GM19035 (cell line): Measurements from ENCODE around the gene PCIF1.
"Not testable (repeated sequence)": the region's sequence is repeated elsewhere in the genome, so short reads cannot be mapped to it uniquely, and the experiment has no call there.

Experiments
- ATAC-seq: cut with Tn5 transposase; IDR thresholded peaks from one replicate; pipeline ENCODE4 v1.9.1; 2021; ENCODE audit not compliant: unreplicated experiment

Gene PCIF1

DNA sequence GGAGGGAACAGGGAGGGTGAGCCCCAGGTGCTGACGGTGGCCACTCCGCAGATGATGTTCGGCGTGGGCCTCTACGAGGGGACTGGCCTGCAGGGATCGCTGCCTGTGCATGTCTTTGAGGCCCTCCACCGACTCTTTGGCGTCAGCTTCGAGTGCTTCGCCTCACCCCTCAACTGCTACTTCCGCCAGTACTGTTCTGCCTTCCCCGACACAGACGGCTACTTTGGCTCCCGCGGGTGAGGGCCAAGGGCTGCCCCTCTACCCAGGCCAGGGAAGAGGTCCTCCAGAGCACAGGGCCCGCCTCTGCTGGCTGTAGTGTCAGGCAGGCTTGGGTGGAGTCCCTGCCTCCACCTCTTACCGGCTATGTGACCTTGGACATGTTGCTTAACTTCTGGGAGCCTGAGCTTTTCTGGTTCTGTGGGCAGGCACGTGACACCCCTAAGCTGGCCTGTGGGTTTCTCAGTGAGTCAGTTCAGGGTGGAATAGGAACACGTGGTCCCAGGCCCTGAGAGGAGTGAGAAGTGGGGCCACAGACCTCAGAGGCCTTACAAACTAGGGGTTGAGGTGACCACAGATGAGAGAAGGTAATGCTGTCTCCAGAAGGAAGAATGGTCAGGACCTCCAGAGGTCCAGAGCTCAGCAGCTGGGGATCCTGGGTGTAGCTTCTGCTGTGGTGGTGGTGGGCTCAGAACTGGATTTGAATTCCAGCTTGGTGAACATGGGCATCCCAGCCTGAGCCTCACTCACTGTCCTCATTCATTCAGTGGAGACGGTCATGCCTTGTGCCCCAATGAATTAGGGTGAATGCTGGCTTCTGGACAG is 11.9 kb downstream of the PCIF1 start:
- no peak for ATAC-seq

DNA sequence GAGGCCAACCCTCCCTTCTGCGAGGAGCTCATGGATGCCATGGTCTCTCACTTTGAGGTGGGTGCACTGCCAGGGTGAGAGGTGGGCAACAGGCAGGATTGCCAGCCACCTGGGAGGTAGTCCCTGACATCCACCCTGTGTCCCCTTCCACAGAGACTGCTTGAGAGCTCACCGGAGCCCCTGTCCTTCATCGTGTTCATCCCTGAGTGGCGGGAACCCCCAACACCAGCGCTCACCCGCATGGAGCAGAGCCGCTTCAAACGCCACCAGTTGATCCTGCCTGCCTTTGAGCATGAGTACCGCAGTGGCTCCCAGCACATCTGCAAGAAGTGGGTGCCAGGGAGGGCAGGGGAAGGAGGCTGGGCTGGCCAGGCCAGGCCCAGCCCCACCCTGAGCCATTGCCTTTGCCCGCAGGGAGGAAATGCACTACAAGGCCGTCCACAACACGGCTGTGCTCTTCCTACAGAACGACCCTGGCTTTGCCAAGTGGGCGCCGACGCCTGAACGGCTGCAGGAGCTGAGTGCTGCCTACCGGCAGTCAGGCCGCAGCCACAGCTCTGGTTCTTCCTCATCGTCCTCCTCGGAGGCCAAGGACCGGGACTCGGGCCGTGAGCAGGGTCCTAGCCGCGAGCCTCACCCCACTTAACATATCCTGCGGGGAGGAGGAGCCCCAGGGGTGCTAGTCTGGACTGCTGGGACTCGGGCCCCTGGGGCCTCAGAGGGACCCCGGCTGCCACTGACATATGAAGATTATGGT is 12.8 kb downstream of the PCIF1 start:
- no peak for ATAC-seq

DNA sequence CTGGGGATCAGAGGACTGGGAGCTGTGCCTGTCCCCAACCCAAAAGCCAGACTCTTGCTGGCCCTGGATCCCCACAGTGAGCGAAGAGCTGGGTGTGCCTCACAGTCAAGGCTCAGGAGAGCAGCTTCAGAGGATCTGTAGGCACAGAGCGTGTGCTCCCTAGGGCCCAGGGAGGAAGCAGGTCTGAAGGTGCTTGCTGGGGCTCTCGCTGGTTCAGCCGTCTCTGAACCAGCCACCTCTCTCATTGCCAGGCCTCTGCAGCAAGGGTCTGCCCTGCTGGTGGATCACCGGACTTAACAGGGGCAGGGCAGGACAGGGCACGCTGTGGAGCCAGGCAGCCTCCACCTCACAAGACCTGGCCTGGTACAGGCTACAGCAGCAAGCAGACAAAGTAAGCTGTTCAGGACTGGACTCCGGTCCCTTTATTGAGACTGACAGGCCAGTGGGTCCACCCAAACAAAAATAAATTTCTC is 13.8 kb downstream of the PCIF1 start:
- no peak for ATAC-seq

DNA sequence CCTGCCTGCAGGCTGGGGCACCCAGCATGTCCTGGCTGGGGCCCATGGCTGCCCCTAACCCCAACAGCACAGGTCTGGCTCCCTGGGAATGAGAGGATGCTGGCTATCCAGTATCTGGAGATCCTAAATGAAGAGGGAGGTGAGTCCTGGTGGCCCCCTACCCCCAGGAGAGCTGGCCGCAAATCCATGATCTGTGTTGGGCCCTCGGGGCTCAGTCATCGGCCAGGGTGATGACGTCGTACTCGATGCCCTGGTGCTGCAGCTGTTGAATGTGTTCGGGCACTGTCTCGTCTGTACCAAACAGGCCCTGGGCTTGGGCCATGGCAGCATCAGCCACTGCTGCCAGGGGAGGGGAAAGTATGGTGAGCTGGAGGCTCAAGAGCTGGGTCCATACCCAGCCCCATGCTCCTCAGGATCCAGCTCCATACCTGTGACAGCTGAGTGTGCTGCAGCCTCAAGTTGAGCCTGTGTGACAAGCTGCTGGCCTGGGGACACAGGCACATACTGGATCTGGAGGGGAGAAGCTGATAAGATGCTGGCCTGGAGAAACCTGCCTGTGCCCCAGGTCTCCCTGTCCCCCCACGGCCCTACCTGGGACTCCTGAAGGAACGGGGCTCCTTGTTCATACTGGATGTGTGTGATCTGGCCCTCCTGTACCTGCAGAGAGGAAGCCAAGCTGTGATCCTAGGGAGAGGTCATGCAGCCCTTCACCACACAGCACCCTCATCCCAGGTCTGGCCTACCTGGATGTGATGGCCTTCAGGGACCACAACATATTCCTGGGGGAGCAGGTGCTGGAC is 14.5 kb downstream of the PCIF1 start:
- ATAC-seq: no peak

DNA sequence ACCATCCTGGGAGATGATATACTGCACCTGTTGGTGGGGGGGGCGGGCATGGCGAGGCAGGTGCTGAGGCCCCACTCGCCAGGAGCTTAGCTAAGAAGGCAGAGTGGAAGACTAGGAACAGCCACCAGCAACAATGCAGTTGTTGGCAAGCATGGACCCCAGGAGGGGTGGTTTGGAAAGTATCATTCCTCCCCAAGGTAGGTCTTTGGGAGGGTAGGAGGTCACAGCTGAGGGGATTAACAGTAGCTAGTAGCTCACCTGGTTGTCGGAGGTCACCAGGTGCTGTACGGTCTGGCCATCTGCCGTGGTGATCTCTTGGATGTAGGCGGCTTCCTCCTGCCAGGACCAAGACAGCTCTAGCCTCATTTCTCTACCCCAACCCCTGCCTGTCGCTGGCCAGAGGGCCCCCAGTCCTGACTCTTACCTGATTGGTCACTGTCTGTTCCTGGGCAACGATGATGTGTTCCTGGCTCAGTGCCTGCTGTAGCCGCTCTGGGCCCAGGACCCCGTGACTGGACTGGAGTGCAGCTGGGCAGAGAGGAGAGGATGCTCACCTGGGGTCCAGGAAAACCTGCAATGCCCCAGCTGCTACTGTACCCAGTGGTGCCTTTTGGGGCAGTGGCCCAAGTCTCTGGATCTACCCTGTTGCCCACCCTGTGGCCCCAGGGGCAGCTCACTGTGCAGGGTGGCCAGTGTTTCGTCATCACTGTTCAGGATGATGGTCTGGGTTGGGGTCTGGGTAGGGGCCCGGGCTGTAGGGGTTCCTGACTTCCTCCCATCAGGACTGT is 15.3 kb downstream of the PCIF1 start:
- no peak for ATAC-seq

DNA sequence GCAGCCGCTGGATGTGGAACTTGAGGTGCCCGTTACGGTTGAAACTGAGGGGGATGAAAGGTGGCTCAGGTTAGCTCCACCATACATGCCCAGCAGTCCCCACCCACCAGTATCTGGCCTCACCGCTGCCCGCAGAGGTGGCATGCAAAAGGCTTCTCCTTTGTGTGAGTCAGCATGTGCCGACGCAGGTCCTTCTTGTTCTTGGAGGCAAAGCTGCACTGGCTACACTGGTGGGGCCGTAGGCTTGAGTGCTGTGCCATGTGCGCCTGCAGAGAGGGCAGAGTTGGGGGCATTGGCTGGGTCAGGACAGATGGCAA is 15.8 kb downstream of the PCIF1 start:
- ATAC-seq: no peak

DNA sequence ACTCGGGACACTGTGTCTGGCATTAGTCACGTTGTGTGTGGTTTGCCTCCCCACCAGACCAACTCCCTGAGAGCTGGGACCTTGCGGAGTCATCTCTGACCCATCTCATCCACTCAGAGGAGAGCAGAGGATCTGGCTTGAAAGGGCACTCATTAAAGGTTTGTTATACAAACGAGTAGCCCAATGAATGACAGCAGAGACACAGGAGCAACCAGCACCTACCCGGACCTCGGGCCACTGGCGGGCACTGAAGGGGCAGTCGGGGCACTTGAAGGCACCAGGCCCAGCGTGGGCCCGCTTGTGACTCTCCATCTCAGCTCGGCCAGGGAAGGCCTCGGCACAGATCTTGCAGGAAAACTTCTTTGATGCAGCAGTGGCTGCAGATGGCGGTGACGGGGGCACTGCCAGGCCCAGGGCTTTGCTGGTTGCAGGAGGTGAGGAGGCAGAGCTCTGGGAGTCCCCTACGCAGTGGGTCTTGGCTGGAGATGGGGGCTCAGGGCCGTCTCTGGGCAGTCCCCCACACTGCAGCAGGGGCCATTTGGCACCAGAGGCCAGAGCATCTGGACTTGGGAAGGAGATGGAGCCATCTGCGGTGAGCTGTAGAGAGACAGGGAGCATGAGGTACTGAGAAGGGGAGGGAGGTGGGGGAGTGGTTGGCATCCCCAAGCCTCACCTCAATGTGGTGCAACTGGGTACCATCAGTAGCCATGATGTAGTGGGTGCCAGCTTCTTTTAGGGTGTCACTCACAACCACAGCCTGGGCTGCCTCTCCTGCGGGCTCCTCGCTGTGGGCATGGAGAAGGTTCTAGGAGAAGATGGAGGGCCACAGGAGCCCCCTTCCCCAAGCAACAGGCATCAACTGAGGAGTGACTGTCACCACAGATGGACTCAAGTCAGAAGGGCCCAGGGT is 17.7 kb downstream of the PCIF1 start:
- ATAC-seq: no peak

DNA sequence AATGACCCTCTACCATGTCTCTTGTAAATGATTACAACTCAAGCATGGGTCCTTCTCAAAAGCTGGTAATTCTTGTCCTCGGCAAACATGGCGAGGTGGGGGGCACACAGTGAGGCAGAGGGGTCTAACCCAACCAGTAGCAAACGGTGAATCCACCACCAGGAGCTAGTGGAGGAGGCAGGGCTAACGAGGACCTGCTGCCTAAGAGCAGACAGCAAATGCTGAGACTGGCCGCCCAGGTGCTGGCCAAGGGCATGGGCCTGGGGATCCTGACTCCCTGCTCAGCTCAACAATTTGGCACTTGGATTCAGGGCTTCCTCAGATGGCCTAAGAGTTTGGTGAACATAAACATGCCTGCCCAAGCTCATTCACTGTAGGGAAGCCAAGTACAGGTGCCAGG is 18.4 kb downstream of the PCIF1 start:
- no peak for ATAC-seq

DNA sequence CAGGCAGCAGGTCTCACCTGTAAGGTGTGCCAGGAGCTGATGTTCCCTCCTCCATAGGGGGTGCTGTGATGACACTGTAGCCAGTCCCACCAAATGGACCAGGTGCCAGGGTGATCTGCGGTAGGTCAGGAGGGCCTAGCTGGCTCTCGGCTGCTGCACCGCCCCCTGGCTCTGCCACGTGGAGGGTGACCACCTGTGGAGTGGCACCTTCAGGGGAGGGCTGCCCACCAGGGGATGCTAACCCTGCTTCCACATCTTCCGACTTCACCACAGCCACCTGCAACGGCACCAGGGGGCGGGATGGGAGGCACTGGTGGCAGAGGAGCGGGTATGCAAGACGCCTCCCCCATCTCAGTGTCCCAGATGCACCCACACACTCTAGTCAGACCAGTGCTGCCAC is 19.2 kb downstream of the PCIF1 start:
- no peak for ATAC-seq

DNA sequence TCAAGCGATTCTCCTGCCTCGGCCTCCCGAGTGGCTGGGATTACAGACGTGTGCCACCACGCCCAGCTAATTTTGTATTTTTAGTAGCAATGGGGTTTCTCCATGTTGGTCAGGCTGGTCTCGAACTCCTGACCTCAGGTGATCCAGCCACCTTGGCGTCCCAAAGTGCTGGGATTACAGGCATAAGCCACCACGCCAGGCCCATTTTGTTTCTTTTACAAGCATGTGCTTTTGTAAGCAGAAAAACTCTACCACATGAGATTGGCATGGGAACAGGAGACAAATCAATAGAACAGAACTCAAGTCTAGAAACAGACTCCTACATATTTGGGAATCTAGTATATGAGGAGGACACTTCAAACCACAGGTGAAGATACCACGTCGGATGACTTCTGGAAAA is 21.8 kb downstream of the PCIF1 start:
- ATAC-seq: not testable (repeated sequence)

DNA sequence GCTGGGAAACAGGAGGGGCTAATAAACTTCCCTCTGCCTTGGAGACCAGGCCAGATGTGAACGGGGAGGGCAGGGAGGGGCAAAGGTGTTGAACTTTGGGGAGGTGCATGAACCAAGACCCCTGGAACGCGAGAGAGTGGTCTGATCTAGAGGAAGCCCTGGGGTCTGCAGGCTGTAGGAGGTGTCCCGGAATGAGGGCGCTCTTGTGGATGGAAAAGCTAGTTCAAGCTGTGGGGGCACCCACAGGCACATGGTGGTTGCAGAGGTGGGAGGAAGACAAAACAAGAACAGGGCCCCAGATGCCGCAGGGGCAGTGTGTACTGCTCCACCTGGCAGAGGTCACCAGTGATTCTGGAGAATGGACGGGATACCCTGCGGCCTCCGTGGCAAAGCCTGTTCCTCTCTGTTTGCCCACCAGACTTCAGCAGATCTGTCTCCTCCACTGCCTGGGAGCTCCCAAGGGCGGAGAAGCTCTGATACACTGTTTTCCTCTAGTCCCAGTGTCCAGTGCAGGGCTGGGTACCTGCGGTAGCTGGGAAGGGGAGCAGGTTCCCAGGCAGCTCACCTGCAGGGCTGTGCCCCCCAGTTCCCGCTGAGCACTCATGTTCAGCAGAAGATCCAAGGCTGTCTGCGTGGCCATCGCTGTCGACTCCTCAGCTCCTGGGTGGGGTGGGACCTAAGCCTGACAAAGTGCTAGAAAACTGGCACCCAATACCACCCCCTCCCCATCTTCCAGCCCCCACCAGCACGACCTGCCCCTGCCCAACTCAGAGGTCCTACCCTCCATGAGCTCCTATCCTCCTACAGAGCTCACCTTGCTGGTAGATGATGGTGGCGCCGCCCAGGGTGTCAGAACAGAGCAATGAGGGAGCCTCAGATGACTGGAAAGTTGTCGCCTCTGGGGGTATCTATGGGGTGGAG is 22.8 kb downstream of the PCIF1 start:
- no peak for ATAC-seq

DNA sequence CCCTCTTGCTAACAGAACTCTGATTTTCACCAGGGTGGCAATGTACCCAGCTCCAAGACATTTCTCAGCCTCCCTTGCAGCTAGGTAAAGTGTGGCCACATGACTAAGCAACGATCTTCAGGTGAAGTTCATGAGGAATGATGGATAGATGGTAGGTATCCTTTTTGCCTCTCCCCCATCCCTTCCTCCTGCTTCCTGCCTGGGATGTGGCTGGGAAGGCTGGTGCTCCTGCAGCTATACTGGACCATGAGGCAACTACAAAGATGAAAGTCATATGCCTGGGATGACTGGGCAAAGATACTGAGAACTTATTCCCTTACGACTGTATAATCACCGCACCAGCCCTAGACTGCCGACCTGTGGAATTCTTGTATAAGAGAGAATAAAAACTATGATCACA is 24.1 kb downstream of the PCIF1 start:
- no peak for ATAC-seq

DNA sequence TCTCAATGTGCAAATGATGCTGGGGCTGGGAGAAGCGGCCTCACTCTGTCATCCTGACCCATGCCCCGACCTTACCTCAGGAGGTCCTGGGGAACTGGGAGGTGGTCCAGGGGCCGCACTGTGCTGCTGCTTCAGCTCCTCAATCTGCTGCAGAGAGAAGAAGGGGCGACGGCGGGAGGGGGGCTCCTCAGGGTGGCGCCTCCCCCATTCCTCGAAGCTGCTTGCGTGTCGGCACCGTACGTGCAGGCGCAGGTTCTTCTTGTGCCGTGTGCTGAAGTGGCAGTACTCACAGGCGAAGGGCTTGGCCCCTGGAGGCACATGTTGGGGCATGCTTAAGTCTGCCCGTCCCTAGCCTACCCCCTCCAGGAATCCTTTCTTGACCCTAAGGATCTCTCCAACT is 24.6 kb downstream of the PCIF1 start:
- ATAC-seq: no peak

DNA sequence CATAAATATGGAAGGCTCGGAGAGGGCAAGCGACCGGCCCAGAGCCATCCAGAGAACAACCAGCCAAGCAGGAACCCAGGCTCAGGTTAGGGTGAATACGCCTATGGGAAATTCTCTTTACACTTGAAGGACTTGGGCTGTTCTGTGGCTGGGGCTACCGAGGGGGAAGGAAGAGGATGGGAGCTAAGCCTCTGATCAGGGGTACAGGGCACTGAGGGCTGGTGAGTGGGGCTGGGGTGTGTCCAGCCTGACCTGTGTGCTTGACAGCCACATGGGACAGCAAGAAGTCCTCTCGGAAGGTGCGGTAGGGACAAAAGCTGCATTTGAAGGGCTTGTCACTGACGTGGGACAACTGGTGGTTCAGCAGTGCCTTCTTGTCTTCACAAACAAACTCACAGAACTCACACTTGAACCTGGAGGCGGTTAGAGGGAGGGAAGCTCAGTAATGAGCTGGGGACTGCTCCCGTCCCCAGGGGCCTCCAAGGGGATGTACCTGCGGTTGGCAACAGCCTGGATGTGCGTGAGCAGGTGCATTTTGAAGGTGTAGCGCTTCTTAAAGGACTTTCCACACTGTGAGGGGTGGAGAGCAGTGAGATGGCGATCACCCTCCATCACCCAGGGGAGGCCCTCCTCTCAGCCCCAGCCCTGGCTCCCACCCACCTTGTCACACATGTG is 25.6 kb downstream of the PCIF1 start:
- no peak for ATAC-seq

DNA sequence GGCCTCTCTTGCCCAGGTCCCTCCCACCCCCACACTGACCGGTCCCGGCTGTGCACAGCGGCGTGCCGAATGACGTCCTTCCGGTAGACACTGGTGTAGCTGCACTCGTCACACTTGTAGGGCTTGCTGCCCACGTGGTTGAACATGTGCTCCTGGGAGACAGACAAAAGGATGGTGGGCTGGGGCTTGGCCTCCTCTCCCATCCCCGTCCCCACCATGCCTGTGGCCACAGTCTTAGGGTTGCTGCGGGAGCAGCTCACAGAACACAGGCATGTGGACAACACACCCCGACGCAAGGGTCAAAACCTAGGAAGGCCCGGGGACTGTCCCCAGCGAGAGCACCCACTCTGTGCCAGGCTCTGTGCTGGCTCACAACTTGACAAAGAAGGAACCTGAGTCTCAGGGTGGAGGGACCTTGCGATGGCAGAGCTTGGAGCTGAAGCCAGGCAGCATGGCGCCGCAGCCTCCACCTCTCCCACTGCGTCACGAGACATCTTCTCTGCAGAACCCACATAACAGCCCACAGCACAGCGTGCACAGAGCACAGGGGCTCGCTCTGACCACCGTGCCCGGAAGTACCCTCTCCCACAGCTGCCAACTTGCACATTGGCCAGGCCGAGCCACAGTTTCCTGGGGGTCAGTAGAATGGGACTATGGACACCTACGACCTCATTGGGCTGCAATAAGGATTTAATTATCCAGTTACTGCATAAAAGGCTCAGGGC is 27.7 kb downstream of the PCIF1 start:
- no peak for ATAC-seq

DNA sequence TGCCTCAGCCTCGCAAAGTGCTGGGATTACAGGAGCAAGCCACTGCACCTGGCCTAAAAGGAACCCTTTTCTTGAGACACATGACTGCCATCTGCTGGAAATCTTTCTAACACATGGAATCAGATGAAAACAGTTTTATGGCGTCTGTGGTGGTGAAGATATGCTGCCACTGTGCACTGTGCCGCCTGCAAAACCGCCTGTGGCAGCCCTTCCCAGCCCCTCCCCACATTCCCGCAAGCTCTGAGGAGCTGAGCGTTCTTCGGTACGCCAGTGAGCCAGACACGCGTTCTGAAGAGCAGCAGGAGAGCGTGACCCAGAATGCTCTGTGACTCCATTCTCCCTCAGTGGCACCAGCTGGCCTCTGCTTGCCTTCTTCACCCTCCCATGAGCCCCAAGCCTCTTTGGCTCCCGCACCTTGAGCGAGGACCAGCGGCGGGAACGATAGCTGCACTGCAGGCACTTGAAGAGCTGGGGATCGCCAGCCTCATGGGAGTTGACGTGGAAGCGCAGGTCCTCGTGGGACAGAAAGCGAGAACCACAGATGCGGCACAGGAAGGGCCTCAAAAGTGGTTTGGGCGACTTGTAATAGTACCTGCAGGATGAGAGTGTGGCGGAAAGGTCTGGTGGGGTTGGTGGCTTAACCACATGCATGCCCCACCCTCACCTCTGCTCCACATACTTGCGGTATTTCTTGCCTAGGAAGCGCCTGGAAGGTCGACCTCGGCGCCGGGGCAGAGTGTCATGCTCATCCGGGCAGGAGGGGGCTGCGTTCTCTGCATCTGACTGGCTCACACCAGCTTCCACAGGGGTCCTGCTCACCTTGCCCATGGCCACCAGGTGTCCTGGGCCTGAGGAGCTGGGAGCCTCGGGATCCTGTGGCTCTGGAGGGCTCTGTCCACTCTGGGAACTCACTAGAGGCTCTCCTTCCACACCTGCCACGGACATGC is 28.8 kb downstream of the PCIF1 start:
- no peak for ATAC-seq

DNA sequence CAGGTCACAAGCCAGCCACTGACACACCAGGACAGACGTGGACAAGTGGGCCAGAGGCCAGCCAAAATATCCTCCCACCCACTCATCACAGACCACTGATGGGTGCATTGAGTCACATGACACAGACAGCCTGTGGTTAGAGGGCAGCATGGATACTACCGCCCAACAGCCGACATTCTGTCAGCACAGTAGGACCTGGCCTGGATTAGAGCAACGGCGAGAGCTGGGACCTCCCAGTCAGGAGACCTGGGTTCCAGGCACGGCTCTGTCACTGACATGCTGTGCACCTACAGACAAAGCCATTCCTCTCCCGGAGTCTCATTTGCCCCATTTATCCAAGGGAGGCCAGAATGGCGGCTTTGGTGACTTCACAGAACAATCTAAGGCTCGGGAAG is 29.5 kb downstream of the PCIF1 start:
- no peak for ATAC-seq
